ENCODE measurements around the gene TAAR9.

The TAAR9 gene

DNA sequence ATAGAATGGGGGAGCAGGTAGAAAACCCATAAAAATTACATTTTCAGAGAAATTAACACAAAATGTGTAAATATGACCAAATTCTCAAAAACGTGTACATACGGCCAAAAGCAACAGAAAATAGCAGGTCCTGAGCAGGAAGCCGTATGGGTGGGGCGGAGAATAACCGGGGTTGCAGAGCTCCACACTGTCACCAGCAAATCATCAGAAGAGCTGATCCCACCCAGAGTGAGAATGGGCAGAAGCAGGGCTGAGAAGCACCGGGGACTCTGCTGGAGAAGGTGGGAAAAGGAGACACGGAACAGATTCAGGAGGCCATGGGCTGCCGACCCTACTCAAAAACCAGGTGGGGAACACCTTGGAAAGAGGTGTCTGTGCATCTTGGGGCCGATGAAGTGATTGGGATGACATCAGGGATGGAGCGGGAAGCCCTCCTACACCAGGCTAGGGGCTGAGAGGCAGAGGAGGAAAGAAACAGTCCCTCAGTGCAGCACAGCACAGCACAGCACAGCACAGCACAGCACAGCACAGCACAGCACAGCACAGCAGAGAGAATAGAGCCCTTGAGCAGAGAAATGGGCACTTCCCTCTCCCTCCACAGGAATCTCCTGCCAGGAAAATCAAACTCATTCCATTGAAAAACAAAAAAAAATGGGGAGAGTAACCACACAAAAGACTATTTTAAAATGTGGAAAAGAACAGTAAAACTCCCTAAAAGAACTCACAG, 47.4 kb upstream of the TAAR9 start:
- Histone ChIP-seq H3K27ac (ENCODE audit: low read depth, low read length) (peak overlapping the region; percentile 98), H3K4me1 (ENCODE audit: control insufficient read depth, low read length) (peaks cover 97% of the 10 kb centered on the region), H3F3A (ENCODE audit: control insufficient read depth, insufficient read depth) (peaks cover 43% of the 10 kb centered on the region), H3K36me3 (ENCODE audit: control insufficient read depth, low read length) (peaks cover 97% of the 10 kb centered on the region), H4K20me1 (ENCODE audit: control insufficient read depth, insufficient read depth, low read depth, low read length) (no peaks in the 10 kb centered on the region), H3K4me2 (ENCODE audit: low read length) (peak overlapping the region; percentile 94), H3K27me3 (ENCODE audit: control insufficient read depth, low read length) (no peaks in the 10 kb centered on the region), H3K79me2 (ENCODE audit: control insufficient read depth, low read length) (peaks cover 98% of the 10 kb centered on the region), H3K9me2 (replicated peaks; ENCODE audit: control insufficient read depth, low read length) (no peaks in the 10 kb centered on the region), H3K4me3 (ENCODE audit: low read length) (peak overlapping the region; percentile 73), H3K9me3 (ENCODE audit: control insufficient read depth, insufficient read depth, low read length) (peaks cover 21% of the 10 kb centered on the region)
- TF ChIP-seq, protein P1, sequence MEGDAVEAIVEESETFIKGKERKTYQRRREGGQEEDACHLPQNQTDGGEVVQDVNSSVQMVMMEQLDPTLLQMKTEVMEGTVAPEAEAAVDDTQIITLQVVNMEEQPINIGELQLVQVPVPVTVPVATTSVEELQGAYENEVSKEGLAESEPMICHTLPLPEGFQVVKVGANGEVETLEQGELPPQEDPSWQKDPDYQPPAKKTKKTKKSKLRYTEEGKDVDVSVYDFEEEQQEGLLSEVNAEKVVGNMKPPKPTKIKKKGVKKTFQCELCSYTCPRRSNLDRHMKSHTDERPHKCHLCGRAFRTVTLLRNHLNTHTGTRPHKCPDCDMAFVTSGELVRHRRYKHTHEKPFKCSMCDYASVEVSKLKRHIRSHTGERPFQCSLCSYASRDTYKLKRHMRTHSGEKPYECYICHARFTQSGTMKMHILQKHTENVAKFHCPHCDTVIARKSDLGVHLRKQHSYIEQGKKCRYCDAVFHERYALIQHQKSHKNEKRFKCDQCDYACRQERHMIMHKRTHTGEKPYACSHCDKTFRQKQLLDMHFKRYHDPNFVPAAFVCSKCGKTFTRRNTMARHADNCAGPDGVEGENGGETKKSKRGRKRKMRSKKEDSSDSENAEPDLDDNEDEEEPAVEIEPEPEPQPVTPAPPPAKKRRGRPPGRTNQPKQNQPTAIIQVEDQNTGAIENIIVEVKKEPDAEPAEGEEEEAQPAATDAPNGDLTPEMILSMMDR (IDR thresholded peaks at IDR 0.05; ENCODE audit: low read depth, low read length, poor library complexity, severe bottlenecking): no peak
- no peak for TF ChIP-seq EZH2phosphoT487 (IDR thresholded peaks at IDR 0.05; ENCODE audit: borderline replicate concordance, low read length)

- H4K20me1 ChIP-seq (ENCODE audit: control insufficient read depth, insufficient read depth, low read depth, low read length): no peaks in the 10 kb centered on the region
- peak overlapping the region; percentile 94 for H3K4me2 ChIP-seq (ENCODE audit: low read length)
- H3K9me3 ChIP-seq (ENCODE audit: control insufficient read depth, insufficient read depth, low read length): peaks cover 21% of the 10 kb centered on the region
- H3K4me3 ChIP-seq (ENCODE audit: low read length): peak overlapping the region; percentile 73
- TF ChIP-seq EZH2phosphoT487 (IDR thresholded peaks at IDR 0.05; ENCODE audit: borderline replicate concordance, low read length): no peak
- TF ChIP-seq, protein P1 (IDR thresholded peaks at IDR 0.05; ENCODE audit: low read depth, low read length, poor library complexity, severe bottlenecking): no peak
- peaks cover 97% of the 10 kb centered on the region for H3K4me1 ChIP-seq (ENCODE audit: control insufficient read depth, low read length)
- peaks cover 91% of the 10 kb centered on the region for H3K79me2 ChIP-seq (ENCODE audit: control insufficient read depth, low read length)
- H3K36me3 ChIP-seq (ENCODE audit: control insufficient read depth, low read length): peaks cover 93% of the 10 kb centered on the region
- no peaks in the 10 kb centered on the region for H3K27me3 ChIP-seq (ENCODE audit: control insufficient read depth, low read length)
- H3F3A ChIP-seq (ENCODE audit: control insufficient read depth, insufficient read depth): peaks cover 43% of the 10 kb centered on the region
- H3K9me2 ChIP-seq (replicated peaks; ENCODE audit: control insufficient read depth, low read length): no peaks in the 10 kb centered on the region
- H3K27ac ChIP-seq (ENCODE audit: low read depth, low read length): peak overlapping the region; percentile 98
These were observed 46.8 kb upstream of the TAAR9 start for GRCh38 chr6:132491303-132491702.

GRCh38 chr6:132491881-132492280, 46.2 kb upstream of the TAAR9 start:
- Histone ChIP-seq H4K20me1 (ENCODE audit: control insufficient read depth, insufficient read depth, low read depth, low read length) (no peaks in the 10 kb centered on the region), H3K4me3 (ENCODE audit: low read length) (peak overlapping the region; percentile 73), H3K9me3 (ENCODE audit: control insufficient read depth, insufficient read depth, low read length) (peaks cover 17% of the 10 kb centered on the region; the same call in 1 of the 2 replicates), H3F3A (ENCODE audit: control insufficient read depth, insufficient read depth) (peaks cover 45% of the 10 kb centered on the region), H3K4me2 (ENCODE audit: low read length) (peak overlapping the region; percentile 94), H3K9me2 (replicated peaks; ENCODE audit: control insufficient read depth, low read length) (no peaks in the 10 kb centered on the region), H3K36me3 (ENCODE audit: control insufficient read depth, low read length) (peaks cover 93% of the 10 kb centered on the region), H3K79me2 (ENCODE audit: control insufficient read depth, low read length) (peaks cover 90% of the 10 kb centered on the region), H3K4me1 (ENCODE audit: control insufficient read depth, low read length) (peaks cover 97% of the 10 kb centered on the region), H3K27ac (ENCODE audit: low read depth, low read length) (peak overlapping the region; percentile 98), H3K27me3 (ENCODE audit: control insufficient read depth, low read length) (no peaks in the 10 kb centered on the region)
- TF ChIP-seq, protein P1 (IDR thresholded peaks at IDR 0.05; ENCODE audit: low read depth, low read length, poor library complexity, severe bottlenecking): no peak
- TF ChIP-seq EZH2phosphoT487 (IDR thresholded peaks at IDR 0.05; ENCODE audit: borderline replicate concordance, low read length): no peak
